Activated T-cell treated with anti-CD3 and anti-CD28 coated beads, Interleukin-2, amount 50 U/mL, for 4 hours (primary cell): ENCODE results near the gene UFD1. TPM values are rescaled to one million over a fixed set of nuclear protein-coding genes. Genes with fewer than 3 reads are reported as not detected.

Source experiments
- ATAC-seq, 2 donors: fragments of 200-7000 bp; cut with Tn5 transposase; one replicate each; pipeline ENCODE4 v1.10.0; 2021
- DNase-seq: peaks from one replicate; pipeline ENCODE4 v3.0.0-alpha.2; 2020
- H3K27me3 Mint-ChIP-seq: one replicate; pipeline ENCODE4 v1.8.0; 2021; ENCODE audit warnings: low read depth, mixed read lengths
- H3K36me3 Mint-ChIP-seq: one replicate; pipeline ENCODE4 v1.8.0; 2022; ENCODE audit warnings: mixed read lengths; ENCODE audit not compliant: insufficient read depth
- H3K4me1 Mint-ChIP-seq: one replicate; pipeline ENCODE4 v1.8.0; 2021; ENCODE audit warnings: low read depth, mixed read lengths
- H3K4me3 Mint-ChIP-seq: one replicate; pipeline ENCODE4 v1.8.0; 2021; ENCODE audit warnings: mild to moderate bottlenecking, moderate library complexity, mixed read lengths
- H3K9me3 Mint-ChIP-seq: one replicate; pipeline ENCODE4 v1.8.0; 2021; ENCODE audit warnings: mixed read lengths
- total RNA-seq, 3 donors: library from RNA; stranded (reverse); gene quantifications; one replicate each; pipeline ENCODE4 v1.2.1, GENCODE V29; 2021

Gene UFD1
- total RNA-seq, 3 donors from 2014 or later: 107 TPM

- no peaks in the 10 kb centered on the region for H3K27me3 Mint-ChIP-seq
- no peaks in the 10 kb centered on the region for H3K36me3 Mint-ChIP-seq
Measured at GRCh38 chr22:19507534-19507861, 28.5 kb upstream of the UFD1 start.

GRCh38 chr22:19506212-19506611 is 27.2 kb upstream of the UFD1 start:
- Mint-ChIP-seq H3K9me3 (no peaks in the 10 kb centered on the region), H3K4me3 (no peak overlapping the region), H3K36me3 (no peaks in the 10 kb centered on the region), H3K27me3 (no peaks in the 10 kb centered on the region), H3K4me1 (peaks cover 11% of the 10 kb centered on the region)
- ATAC-seq (no peak), DNase-seq (no peak)

More at GRCh38 chr22:19507534-19507861, 28.5 kb upstream of the UFD1 start:
- H3K9me3 Mint-ChIP-seq: no peaks in the 10 kb centered on the region
- H3K4me3 Mint-ChIP-seq: no peak overlapping the region
- H3K4me1 Mint-ChIP-seq: peaks cover 11% of the 10 kb centered on the region
- DNase-seq (no peak), ATAC-seq (no peak)

- ATAC-seq: no peak
- no peaks in the 10 kb centered on the region for H3K36me3 Mint-ChIP-seq
- H3K4me3 Mint-ChIP-seq: no peak overlapping the region
- DNase-seq: no peak
- H3K4me1 Mint-ChIP-seq: peaks cover 11% of the 10 kb centered on the region
- no peaks in the 10 kb centered on the region for H3K9me3 Mint-ChIP-seq
- H3K27me3 Mint-ChIP-seq: no peaks in the 10 kb centered on the region
Measured at GRCh38 chr22:19505735-19506126, 26.7 kb upstream of the UFD1 start.

- no peaks in the 10 kb centered on the region for H3K9me3 Mint-ChIP-seq
- DNase-seq (no peak), ATAC-seq (peak in 1 of 2 donors; percentile 22)
- no peaks in the 10 kb centered on the region for H3K27me3 Mint-ChIP-seq
- no peak overlapping the region for H3K4me3 Mint-ChIP-seq
- H3K4me1 Mint-ChIP-seq: peaks cover 11% of the 10 kb centered on the region
- no peaks in the 10 kb centered on the region for H3K36me3 Mint-ChIP-seq
Measured at GRCh38 chr22:19504900-19505734, 26.1 kb upstream of the UFD1 start.

- DNase-seq: no peak
- no peaks in the 10 kb centered on the region for H3K36me3 Mint-ChIP-seq
- no peak for ATAC-seq
- H3K4me3 Mint-ChIP-seq: no peak overlapping the region
- peaks cover 11% of the 10 kb centered on the region for H3K4me1 Mint-ChIP-seq
- H3K9me3 Mint-ChIP-seq: no peaks in the 10 kb centered on the region
- H3K27me3 Mint-ChIP-seq: no peaks in the 10 kb centered on the region
Measured at GRCh38 chr22:19503869-19504268, 24.9 kb upstream of the UFD1 start.

- no peak for ATAC-seq
- Mint-ChIP-seq H3K4me3 (no peak overlapping the region), H3K9me3 (no peaks in the 10 kb centered on the region), H3K4me1 (peaks cover 11% of the 10 kb centered on the region), H3K27me3 (no peaks in the 10 kb centered on the region), H3K36me3 (no peaks in the 10 kb centered on the region)
- no peak for DNase-seq
Measured at GRCh38 chr22:19503367-19503766, 24.4 kb upstream of the UFD1 start.

- DNase-seq (no peak), ATAC-seq (no peak)
- Mint-ChIP-seq H3K36me3 (no peaks in the 10 kb centered on the region), H3K9me3 (no peaks in the 10 kb centered on the region), H3K27me3 (no peaks in the 10 kb centered on the region), H3K4me3 (no peak overlapping the region), H3K4me1 (peaks cover 11% of the 10 kb centered on the region)
Measured at GRCh38 chr22:19501897-19502447, 23.0 kb upstream of the UFD1 start.

- no peaks in the 10 kb centered on the region for H3K9me3 Mint-ChIP-seq
- no peak overlapping the region for H3K4me3 Mint-ChIP-seq
- no peak for DNase-seq
- no peaks in the 10 kb centered on the region for H3K27me3 Mint-ChIP-seq
- no peaks in the 10 kb centered on the region for H3K36me3 Mint-ChIP-seq
- peaks cover 8% of the 10 kb centered on the region for H3K4me1 Mint-ChIP-seq
- no peak for ATAC-seq
Measured at GRCh38 chr22:19499880-19500242, 20.9 kb upstream of the UFD1 start.

- no peak for DNase-seq
- Mint-ChIP-seq H3K4me3 (no peak overlapping the region), H3K4me1 (peaks cover 8% of the 10 kb centered on the region), H3K27me3 (no peaks in the 10 kb centered on the region), H3K36me3 (no peaks in the 10 kb centered on the region), H3K9me3 (no peaks in the 10 kb centered on the region)
- peak in 1 of 2 donors; percentile 4 for ATAC-seq
Measured at GRCh38 chr22:19499236-19499879, 20.4 kb upstream of the UFD1 start.

- H3K36me3 Mint-ChIP-seq: no peaks in the 10 kb centered on the region
- ATAC-seq (no peak), DNase-seq (no peak)
- H3K9me3 Mint-ChIP-seq: no peaks in the 10 kb centered on the region
- H3K27me3 Mint-ChIP-seq: no peaks in the 10 kb centered on the region
- peaks cover 8% of the 10 kb centered on the region for H3K4me1 Mint-ChIP-seq
- no peak overlapping the region for H3K4me3 Mint-ChIP-seq
Measured at GRCh38 chr22:19498866-19499190, 19.8 kb upstream of the UFD1 start.

GRCh38 chr22:19498154-19498865 is 19.3 kb upstream of the UFD1 start:
- no peaks in the 10 kb centered on the region for H3K27me3 Mint-ChIP-seq
- H3K36me3 Mint-ChIP-seq: no peaks in the 10 kb centered on the region
- peaks cover 8% of the 10 kb centered on the region for H3K4me1 Mint-ChIP-seq
- H3K9me3 Mint-ChIP-seq: no peaks in the 10 kb centered on the region
- no peak overlapping the region for H3K4me3 Mint-ChIP-seq
- ATAC-seq (no peak), DNase-seq (no peak)

- Mint-ChIP-seq H3K4me3 (no peak overlapping the region), H3K4me1 (peaks cover 12% of the 10 kb centered on the region), H3K27me3 (no peaks in the 10 kb centered on the region), H3K36me3 (no peaks in the 10 kb centered on the region), H3K9me3 (no peaks in the 10 kb centered on the region)
- ATAC-seq (no peak), DNase-seq (no peak)
Measured at GRCh38 chr22:19497245-19497644, 18.3 kb upstream of the UFD1 start.

GRCh38 chr22:19496324-19496630 is 17.3 kb upstream of the UFD1 start:
- H3K36me3 Mint-ChIP-seq: no peaks in the 10 kb centered on the region
- peaks cover 12% of the 10 kb centered on the region for H3K4me1 Mint-ChIP-seq
- H3K9me3 Mint-ChIP-seq: no peaks in the 10 kb centered on the region
- no peaks in the 10 kb centered on the region for H3K27me3 Mint-ChIP-seq
- DNase-seq: no peak
- H3K4me3 Mint-ChIP-seq: no peak overlapping the region
- ATAC-seq: no peak

- Mint-ChIP-seq H3K36me3 (no peaks in the 10 kb centered on the region), H3K4me1 (peaks cover 12% of the 10 kb centered on the region), H3K27me3 (no peaks in the 10 kb centered on the region), H3K4me3 (no peak overlapping the region), H3K9me3 (no peaks in the 10 kb centered on the region)
- ATAC-seq (no peak), DNase-seq (no peak)
Measured at GRCh38 chr22:19495562-19496323, 16.8 kb upstream of the UFD1 start.
